ENCODE data around the gene IPO9.
"Not testable (repeated sequence)": the region's sequence is repeated elsewhere in the genome, so short reads cannot be mapped to it uniquely, and the experiment has no call there.

Gene IPO9

DNA sequence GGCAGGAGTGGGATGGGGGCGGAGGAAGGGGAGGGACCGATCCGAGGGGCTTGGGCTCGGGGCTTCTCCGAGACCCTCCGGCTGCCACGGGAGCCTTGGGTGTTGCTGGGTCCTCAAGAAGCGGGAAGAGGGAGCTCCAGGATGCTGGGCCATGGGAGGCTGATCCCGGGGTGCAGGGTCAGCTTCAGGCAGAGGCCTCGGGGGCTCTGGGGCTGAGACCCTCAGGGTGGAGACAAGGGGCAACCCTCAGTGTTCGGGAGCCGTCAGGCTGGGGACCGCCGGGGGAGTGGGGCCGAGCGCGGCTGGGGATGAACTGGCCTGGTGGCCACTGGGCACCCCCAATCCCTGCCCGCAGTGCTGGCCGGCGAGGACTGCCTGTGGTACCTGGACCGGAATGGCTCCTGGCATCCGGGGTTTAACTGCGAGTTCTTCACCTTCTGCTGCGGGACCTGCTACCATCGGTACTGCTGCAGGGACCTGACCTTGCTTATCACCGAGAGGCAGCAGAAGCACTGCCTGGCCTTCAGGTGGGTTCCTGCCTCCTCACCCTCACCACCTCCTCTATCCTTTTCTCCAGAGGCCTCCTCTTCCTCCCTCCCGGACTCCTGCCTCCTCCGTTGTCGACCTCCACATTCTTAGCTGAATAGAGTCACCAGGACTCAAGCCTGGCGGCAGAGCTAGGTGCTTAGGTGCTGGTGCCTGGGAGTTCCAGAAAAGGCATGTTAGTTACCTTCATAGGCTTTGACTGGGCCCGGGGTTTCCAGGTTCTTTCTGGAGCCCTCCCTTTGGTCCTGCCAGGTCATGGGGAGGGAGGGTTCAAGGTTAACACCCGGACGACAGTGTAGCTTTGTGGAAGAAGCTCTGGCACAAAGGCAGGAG lies 60.4 kb downstream of the IPO9 start:
- no peak for DNase-seq (ENCODE audit: low read depth)

- DNase-seq (ENCODE audit: low read depth): no peak
Measured at GRCh38 chr1:201890223-201890622, 61.3 kb downstream of the IPO9 start.

GRCh38 chr1:201890806-201891450 lies 62.0 kb downstream of the IPO9 start:
- DNase-seq (ENCODE audit: low read depth): no peak

- DNase-seq (ENCODE audit: low read depth): no peak
Measured at GRCh38 chr1:201891451-201892045, 62.6 kb downstream of the IPO9 start.

- no peak for DNase-seq (ENCODE audit: low read depth)
Measured at GRCh38 chr1:201892211-201892610, 63.3 kb downstream of the IPO9 start.

- no peak for DNase-seq (ENCODE audit: low read depth)
Measured at GRCh38 chr1:201893431-201893830, 64.5 kb downstream of the IPO9 start.

DNA sequence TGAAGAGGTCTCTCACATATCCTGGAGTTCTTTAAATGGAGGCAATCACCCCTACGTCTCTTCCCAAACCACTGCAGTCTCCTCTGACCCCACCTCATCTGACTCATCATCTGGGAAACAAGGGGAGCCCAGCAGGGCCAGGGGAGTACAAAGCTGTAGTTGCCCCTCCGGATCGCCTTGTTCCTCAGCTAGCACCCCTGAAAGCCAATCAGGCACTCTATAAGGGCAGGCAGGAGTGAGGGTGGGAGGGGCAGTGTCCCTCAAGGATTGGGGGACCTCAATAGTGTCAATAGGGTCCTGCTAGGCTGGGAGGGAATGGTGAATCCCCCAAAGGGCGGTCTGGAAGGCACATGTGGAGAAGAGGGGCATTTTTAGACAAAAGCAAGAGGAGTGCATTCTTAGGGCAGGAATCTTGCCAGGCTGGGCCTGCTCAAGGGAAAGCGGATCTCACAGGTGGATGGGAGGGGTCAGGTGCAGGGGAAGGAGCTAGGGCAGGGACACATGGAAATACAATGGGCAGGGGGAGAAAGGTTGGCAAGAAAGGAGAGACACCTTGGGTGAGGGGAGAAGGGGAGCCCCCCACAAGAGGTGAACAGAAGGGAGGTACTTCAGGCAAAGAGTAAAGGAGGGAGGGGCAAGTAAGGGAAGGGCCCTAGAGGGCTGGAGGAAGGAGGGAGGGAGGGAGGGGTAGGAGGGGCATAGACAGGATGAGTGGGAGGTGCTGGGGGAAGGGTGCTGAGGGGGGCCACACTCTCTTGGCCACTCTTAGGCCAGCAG lies 65.6 kb downstream of the IPO9 start:
- DNase-seq (ENCODE audit: low read depth): no peak

- DNase-seq (ENCODE audit: low read depth): no peak
Measured at GRCh38 chr1:201895120-201895665, 66.2 kb downstream of the IPO9 start.

- DNase-seq (ENCODE audit: low read depth): no peak
Measured at GRCh38 chr1:201895913-201896807, 67.2 kb downstream of the IPO9 start.

DNA sequence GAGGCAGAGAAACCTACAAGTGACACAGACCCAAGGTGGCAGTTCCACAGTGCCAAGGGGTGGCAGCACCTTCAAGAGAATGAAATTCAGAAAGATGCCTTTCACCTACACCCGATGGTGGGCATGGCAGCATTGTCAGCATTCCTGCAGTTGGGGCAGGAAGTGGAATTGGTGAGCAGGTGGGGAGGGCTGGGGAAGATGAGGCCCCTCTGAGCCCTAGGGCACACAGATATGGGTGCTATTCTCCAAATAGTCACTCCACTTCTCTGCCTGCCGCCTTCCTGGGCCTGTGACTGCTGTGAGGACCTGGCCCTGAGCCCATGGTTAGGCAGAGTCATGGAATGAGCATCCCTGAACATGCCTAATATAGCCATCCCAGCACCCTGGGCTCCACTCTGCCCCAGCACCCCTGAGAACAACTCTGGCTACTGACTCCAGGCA lies 68.0 kb downstream of the IPO9 start:
- no peak for DNase-seq (ENCODE audit: low read depth)

DNA sequence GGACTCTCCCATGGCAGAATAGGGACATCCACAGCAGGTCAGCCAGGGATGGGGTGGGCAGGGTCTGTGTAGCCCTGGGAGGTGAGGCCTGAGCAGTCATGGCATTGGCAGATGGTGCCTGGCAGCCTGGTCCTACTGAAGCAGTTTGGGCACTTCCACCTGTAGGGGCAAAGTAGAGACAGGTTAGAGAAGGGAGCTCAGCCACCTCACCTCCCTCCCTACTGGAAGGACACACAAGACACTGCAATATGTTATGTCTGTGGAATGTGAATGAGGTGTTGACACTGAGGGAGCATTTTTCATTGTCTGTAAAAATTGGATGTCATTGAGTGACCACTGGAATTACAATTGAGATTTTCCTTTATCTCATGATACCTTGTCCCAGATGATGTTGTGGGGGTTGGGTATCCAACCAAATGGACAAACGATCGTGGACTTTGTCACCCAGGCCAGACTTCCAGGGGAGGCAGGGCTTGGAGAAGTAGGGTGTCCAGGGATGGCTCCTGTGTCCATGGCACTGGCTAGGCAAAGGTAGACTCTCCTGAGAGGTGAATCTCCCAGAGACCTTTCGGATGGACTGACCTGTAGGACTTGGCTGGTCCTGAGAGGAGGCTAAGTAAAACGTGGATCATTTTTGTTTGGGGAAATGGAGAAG lies 69.4 kb downstream of the IPO9 start:
- DNase-seq (ENCODE audit: low read depth): no peak

GRCh38 chr1:201898992-201899391 lies 70.0 kb downstream of the IPO9 start:
- no peak for DNase-seq (ENCODE audit: low read depth)

DNA sequence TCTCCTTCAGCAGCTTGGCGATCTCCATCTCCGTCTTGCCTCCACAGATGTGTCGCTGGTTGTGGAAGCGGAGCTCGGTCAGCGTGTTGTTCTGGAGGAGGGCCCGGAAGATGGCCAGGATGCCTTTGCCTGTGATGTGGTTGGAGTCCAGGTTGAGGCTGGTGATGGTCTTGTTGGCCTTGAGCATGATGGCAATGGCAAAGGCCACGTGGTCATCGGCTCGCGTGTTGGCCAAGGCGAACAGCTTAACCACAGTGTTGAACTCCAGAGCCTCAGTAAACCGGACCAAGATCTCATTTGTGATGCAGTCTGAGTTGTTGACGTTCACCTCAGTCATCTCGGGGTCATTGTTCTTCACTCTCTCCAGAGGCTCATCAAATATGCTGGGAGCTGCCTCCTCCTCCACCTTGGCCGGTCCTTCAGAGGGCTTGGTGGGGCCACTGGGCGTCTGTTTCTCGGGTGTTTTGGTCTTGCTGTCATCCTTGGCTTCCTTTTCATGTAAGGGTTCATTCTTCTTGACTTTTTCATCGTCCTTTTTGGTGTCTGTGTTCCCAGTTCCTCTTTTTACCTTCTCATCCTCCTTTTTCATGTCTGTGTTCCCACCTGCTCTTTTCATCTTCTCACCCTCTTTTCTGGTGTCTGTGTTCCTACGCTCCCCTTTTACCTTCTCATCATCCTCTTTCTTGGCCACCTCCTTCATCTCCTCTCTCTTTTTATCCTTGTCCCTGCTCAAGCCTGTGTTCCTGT lies 70.9 kb downstream of the IPO9 start:
- DNase-seq (ENCODE audit: low read depth): no peak

DNA sequence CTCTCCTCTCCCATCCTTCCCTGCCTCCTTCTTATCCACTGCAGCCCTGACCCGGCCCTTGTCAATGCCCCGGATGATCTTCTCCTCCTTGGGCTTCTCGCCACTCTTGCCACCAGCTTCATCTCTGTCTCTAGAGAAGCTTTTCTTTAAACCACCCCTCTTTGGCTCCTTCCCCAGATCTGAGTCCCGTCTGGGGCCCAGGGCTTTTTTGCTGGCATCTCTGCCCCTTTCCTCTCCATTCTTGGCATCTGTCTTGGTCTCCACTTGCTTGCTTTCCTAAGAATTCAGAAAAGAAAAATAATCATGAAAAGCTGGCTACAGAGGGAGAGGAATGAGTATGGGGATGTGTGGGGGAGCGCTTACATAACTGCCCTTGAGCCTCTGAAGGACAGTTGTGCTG lies 71.5 kb downstream of the IPO9 start:
- no peak for DNase-seq (ENCODE audit: low read depth)

DNA sequence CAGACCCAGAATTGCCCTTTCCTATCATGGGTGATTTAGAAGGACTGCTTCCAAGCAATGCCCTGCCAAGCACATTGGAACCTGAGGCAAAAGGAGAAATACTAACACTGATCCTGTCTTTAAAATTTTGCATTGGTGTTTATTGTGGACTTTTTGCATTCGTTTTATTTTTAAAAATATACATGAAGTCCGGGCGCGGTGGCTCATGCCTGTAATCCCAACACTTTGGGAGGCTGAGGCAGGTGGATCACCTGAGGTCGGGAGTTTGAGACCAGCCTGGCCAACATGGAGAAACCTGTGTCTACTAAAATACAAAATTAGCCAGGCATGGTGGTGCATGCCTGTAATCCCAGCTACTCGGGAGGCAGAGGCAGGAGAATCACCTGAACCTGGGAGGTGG lies 72.1 kb downstream of the IPO9 start:
- DNase-seq (ENCODE audit: low read depth): not testable (repeated sequence)

DNA sequence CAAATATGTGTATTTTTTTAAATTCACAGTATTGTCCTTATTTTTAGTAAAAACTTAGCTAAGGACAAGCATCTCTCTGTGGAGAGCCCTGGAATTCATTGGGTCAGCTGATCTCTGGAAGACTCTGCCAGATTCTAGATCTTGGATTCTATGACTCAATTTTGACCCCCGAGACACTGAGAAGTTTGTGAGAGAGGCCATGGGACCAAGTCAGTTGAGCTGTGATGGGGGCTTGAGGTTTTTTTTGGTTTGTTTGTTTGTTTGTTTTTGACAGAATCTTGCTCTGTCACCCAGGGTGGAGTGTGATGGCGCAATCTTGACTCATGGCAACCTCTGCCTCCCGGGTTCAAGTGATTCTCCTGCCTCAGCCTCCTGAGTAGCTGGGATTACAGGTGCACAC lies 73.2 kb downstream of the IPO9 start:
- no peak for DNase-seq (ENCODE audit: low read depth)

DNA sequence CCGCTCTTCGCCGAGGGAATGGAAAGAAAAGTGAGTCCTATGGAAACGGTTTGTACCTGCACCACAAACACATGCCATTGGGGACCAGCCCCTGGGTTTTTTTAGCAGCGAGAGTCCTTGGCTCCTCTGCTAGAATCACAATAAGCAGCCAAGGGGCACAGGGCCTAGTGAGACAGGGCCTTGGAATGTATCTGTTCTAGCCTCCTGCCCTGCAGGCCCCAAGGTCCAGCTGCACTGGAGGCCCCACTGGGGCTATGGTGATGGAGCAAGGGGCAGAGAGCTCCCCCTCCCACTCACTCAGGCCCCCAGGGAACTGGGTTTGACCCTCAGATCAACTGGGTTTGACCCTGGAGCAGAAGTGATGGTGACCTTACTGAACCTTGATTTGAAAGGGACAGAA lies 74.2 kb downstream of the IPO9 start:
- DNase-seq (ENCODE audit: low read depth): no peak

DNA sequence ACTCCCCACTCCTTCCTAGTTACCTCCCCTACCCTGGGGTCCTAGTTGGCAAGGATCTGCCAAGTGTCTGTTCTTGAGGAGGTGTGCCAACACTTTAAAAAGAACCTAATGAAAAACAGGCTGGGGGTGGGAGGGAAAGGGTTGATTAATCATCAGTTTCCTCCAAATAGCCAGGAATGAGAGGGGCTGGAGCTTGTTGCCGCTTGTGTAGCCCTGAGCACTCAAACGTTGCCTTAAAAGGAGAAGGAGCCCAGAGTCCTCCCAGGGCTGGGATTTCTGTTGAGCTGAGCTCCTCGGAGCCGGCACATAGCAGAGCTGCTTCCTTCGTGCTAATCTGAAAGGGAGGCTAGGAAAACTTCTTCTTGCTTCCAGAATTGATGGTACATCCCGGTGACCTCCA lies 75.6 kb downstream of the IPO9 start:
- no peak for DNase-seq (ENCODE audit: low read depth)

- DNase-seq (ENCODE audit: low read depth): no peak
Measured at GRCh38 chr1:201905234-201905890, 76.4 kb downstream of the IPO9 start.

Data from HS-27A (cell line).